HG03457 (cell line): ENCODE results near the gene RAB7B.

Experiments used
- ATAC-seq: cut with Tn5 transposase; IDR thresholded peaks from one replicate; pipeline ENCODE4 v1.9.1; 2021; ENCODE audit warnings: moderate number of reproducible peaks; ENCODE audit not compliant: unreplicated experiment

Gene RAB7B

GRCh38 chr1:205975387-205975998, 27.7 kb downstream of the RAB7B start:
- no peak for ATAC-seq

- no peak for ATAC-seq
Observed at GRCh38 chr1:205974712-205975111, 28.5 kb downstream of the RAB7B start.

GRCh38 chr1:205973377-205974232, 29.6 kb downstream of the RAB7B start:
- ATAC-seq, result no peak

- ATAC-seq, result no peak
Observed at GRCh38 chr1:205972491-205973168, 30.6 kb downstream of the RAB7B start.

- ATAC-seq, result no peak
Observed at GRCh38 chr1:205972081-205972480, 31.1 kb downstream of the RAB7B start.

- ATAC-seq, result no peak
Observed at GRCh38 chr1:205971082-205971481, 32.1 kb downstream of the RAB7B start.

GRCh38 chr1:205970486-205970885, 32.7 kb downstream of the RAB7B start:
- no peak for ATAC-seq

- no peak for ATAC-seq
Observed at GRCh38 chr1:205969229-205969628, 34.0 kb downstream of the RAB7B start.

GRCh38 chr1:205967554-205968335, 35.5 kb downstream of the RAB7B start:
- no peak for ATAC-seq

GRCh38 chr1:205965036-205965884, 37.9 kb downstream of the RAB7B start:
- no peak for ATAC-seq

- no peak for ATAC-seq
Observed at GRCh38 chr1:205963352-205964155, 39.6 kb downstream of the RAB7B start.

GRCh38 chr1:205962821-205963221, 40.4 kb downstream of the RAB7B start:
- no peak for ATAC-seq

GRCh38 chr1:205961991-205962820, 41.0 kb downstream of the RAB7B start:
- ATAC-seq, result no peak

GRCh38 chr1:205961405-205961804, 41.8 kb downstream of the RAB7B start:
- ATAC-seq, result no peak

- ATAC-seq, result no peak
Observed at GRCh38 chr1:205959789-205960188, 43.4 kb downstream of the RAB7B start.

- ATAC-seq, result no peak
Observed at GRCh38 chr1:205955499-205955898, 47.7 kb downstream of the RAB7B start.

- ATAC-seq, result no peak
Observed at GRCh38 chr1:205954819-205955404, 48.3 kb downstream of the RAB7B start.

GRCh38 chr1:205951746-205952145, 51.4 kb downstream of the RAB7B start:
- no peak for ATAC-seq
